Measurements from ENCODE around the gene FILIP1L.

DNA sequence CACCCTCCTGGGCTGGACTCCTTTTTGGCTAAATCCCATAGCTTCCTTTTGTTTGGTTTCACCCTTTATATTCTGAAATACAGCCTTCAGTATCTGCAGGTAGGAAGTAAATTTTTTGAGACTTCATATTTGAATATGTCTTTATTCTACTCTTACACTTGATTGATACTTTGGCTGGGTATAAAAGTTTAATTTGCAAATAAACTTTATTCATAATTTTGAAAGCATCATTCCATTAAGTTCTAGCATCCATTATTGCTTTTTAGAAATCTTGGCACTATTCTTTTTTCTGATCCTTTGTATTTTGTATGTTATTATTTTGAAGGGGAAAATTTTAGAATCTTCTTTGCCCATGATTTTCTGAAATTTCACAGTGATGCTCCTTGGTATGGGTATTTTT is 41.3 kb upstream of the FILIP1L start:
- TF ChIP-seq GATA2 (IDR thresholded peaks at IDR 0.05; ENCODE audit: low read depth, low read length) = no peak
- no peak for TF ChIP-seq GATA3 (IDR thresholded peaks at IDR 0.05; ENCODE audit: low read depth, low read length)

All from SH-SY5Y (cell line).